ENCODE measurements around the gene NUP107.

The NUP107 gene

GRCh38 chr12:68739891-68740290 is 53.1 kb downstream of the NUP107 start:
- DNase-seq, result no peak

DNA sequence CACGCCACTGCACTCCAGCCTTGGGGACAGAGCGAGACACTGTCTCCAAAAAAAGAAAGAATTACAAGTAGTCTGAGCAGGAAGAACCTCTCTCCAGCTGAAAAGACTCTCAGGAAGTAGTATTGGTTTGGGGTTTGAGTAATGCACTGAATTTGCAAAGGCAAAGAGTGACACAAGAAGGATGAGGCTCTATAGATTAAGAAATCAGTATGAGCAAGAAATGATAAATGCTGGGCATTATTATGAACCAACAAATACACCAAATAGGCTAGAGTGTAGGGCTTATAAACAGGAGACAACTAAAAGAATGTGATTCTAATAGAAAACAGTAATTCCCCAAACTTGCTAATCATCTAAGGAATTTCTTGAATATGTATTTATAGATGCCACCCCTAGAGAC is 56.6 kb downstream of the NUP107 start:
- DNase-seq, result no peak

- DNase-seq, result no peak
These were observed 58.7 kb downstream of the NUP107 start for GRCh38 chr12:68745376-68745903.

DNA sequence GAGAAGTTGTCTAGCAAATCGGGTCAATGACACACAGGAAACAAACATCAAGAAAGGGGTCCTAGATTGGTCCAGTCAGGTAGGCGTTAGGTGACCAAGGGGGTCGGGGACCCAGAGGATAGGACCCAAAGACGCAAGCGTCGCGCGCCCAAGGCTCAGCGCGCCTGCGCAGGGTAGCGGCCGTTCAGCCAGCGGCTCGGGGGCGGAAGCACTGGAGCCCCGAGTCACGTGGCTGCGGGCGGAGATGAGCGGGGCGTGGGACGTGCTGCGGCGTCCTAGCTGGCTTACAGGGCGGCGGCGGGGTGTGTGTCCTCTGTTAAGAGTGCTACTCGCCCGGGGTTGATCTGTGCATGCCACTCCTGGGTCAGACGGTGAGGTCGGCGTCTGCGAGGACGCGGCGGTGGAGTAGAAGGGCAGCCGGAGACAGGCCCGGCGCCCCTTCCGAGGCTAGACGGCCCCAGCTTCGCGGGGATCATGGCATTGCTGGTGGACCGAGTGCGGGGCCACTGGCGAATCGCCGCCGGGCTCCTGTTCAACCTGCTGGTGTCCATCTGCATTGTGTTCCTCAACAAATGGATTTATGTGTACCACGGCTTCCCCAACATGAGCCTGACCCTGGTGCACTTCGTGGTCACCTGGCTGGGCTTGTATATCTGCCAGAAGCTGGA is 59.3 kb downstream of the NUP107 start, which contains the start of gene SLC35E3:
Gene SLC35E3 (plus strand): TSS at position 273 of the 668 bp plus-strand sequence. CDS start 202 bp downstream, at position 475.
- DNase-seq, result peak; percentile 52 to 95 (median 86)

DNA sequence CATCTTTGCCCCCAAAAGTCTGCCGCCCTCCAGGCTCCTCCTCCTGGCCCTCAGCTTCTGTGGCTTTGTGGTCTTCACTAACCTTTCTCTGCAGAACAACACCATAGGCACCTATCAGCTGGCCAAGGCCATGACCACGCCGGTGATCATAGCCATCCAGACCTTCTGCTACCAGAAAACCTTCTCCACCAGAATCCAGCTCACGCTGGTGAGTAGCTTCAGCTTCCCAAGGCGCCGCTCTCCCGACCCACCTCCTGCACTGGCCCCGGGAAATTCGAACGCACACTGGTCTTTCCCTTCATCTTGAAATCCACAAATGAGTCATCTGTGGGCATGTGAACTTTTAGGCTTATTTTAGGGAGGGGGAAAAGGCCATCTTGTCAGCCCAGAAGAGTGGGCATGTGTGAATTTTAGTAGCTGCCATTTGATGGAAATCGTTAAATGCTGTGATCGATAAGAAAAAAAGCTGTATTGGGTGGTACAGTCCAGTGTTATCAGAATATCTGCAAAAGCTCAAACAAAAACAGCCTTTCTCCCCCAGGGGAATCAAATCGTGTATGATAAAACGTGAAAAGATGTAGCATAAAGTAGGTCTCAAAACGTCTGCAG is 59.9 kb downstream of the NUP107 start:
- peak in 42 of 56 donors; percentile 15 to 73 (median 44) for DNase-seq

DNA sequence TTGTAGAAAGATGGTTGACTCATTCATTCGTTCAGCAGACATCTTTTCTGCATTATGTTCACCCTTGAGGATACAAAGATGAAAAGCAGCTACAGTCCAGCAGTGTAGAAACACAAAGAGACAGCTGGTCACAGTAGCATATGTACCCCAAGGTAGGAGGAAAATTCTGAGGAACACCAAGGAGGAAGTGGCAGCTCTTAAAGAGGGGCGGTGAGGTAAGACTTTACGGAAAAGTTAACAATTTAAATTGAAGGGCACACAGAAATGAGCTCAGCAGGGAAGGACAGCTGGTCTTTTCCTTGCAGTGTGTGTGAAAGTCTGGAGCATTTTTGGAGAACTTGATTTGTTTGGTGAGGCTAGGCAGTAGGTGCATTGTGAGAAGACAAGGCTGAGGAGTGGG is 62.7 kb downstream of the NUP107 start:
- no peak for DNase-seq

GRCh38 chr12:68749861-68750260 is 63.1 kb downstream of the NUP107 start:
- no peak for DNase-seq

GRCh38 chr12:68750506-68750905 is 63.7 kb downstream of the NUP107 start:
- DNase-seq, result peak in 11 of 56 donors; percentile 2 to 13 (median 8)

DNA sequence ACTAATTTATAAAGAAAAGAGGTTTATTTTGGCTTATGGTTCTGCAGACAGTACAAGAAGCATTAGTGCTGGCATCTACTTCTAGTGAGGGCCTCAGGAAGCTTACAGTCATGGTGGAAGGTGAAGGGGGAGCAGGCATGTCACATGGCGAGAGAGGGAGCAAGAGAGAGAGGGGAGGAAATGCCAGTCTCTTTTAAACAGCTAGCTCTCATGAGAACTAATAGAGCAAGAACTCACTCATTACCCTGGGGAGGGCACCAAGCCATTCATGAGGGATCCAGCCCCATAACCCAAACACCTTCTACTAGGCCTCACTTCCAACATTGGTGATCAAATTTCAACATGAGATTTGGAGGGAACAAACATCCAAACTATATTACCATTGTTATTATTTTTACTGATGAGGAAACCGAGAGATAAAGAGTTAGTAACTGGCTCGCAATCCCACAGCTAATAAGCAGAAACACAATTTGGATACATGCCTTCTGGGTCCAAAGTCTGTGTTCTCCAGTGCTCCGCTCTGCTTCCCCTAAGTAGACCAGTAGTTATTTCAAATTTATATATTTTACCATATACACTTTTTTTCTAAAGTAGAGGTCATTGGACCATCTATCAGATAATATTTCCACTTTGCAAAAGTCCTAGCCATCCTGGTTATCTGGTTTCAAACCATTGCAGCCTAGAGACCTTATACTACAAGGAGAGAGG is 68.9 kb downstream of the NUP107 start:
- DNase-seq, result no peak

DNA sequence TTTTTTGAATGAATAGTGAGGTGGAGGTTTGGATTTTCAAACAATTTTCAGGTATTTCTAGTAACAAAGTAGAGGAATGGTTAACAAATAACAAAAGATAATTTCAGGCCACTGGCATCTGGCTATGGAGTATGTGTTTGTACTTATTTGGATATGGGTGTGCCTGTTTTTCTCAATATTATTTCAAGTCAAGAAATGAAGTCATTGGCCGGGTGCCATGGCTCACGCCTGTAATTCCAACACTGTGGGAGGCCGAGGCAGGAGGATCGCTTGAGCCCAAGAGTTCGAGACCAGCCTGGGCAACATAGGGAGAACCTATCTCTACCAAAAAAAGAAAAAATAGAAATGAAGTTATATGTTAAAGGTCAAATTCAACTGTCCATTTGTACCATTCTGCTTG is 73.1 kb downstream of the NUP107 start:
- no peak for DNase-seq

DNA sequence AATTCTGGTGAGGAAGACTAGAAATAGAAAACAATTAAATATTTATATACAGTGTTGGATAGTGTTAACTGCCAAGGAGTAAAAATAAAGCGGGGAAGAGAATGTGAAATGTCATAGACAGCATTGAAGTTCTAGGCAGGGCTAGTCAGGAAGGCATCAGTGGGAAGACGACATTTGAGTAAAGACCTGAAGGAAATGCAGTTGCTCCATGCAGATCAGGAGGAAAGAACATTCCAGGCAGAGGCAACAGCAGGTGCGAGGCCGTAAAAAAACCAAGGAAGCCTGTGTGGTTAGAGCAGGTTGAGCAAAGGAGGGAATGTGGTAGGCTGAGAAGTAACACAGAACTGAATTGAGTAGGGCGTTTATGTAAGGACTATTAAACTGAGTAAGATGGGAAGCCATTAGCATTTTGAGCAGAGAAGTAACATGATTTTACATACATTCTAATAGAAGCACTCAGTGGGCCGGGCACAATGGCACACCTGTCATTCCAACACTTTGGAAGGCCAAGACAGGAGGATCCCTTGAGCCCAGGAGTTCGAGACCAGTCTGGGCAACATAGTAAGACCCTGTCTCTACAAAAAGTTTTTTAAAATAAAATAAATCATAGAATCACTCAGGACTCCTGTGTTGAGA is 74.1 kb downstream of the NUP107 start:
- DNase-seq, result no peak

GRCh38 chr12:68761442-68761812 is 74.6 kb downstream of the NUP107 start:
- DNase-seq, result no peak

GRCh38 chr12:68761901-68762630 is 75.3 kb downstream of the NUP107 start:
- no peak for DNase-seq

DNA sequence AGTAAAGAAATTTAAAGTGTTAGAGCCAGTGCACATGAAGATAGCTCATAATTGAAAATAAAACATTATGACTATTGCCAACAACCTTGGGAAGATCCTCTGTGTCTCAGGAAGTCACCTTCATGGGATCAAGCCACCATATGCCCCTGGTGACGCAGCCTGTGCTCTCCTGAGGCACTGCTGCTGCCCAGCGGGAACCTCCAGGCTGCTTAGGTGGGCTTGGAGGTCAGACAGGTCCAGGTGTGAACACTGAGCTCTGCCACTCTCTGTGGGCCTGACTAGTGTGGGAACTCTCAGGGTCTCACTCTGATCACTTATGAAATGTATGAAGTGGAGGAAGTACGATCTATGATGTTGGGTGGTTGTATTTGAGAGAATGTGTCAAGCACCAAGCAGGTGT is 75.9 kb downstream of the NUP107 start:
- DNase-seq, result no peak

- no peak for DNase-seq
These were observed 78.9 kb downstream of the NUP107 start for GRCh38 chr12:68765696-68766095.

DNA sequence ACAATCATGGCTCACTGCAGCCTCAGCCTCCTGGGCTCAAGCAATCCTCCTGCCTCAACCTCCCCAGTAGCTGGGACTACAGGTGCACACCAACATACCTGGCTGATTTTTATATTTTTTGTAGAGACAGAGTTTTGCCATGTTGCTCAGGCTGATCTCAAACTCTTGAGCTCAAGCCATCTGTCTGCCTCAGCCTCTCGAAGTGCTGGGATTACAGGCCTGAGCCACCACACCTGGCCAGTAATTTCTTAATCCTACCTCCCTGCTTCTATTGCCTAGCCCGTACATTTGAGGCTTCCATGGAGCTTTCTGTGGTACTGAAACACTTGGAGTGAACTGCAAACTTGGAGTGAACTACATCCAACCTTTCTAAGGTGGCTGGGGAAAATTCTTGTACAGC is 79.9 kb downstream of the NUP107 start:
- DNase-seq, result no peak

DNA sequence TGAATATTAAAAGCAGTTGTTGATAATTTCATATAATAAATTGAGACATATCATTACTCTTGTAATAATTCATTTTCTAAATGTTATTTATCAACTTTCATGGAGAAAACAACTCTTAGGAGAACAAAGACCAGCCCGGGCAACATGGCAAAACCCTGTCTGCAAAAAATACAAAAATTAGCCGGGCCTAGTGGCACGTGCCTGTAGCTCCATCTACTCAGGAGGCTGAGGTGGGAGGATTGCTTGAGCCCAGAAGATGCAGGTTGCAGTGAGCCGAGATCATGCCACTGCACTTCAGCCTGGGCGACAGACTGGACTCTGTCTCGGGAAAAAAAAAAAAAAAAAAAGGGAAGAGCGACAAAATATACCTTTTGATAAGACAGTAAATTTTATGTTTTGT is 80.4 kb downstream of the NUP107 start:
- DNase-seq, result no peak

GRCh38 chr12:68768431-68768939 is 81.7 kb downstream of the NUP107 start:
- no peak for DNase-seq

- DNase-seq, result no peak
These were observed 83.2 kb downstream of the NUP107 start for GRCh38 chr12:68769941-68770340.

DNA sequence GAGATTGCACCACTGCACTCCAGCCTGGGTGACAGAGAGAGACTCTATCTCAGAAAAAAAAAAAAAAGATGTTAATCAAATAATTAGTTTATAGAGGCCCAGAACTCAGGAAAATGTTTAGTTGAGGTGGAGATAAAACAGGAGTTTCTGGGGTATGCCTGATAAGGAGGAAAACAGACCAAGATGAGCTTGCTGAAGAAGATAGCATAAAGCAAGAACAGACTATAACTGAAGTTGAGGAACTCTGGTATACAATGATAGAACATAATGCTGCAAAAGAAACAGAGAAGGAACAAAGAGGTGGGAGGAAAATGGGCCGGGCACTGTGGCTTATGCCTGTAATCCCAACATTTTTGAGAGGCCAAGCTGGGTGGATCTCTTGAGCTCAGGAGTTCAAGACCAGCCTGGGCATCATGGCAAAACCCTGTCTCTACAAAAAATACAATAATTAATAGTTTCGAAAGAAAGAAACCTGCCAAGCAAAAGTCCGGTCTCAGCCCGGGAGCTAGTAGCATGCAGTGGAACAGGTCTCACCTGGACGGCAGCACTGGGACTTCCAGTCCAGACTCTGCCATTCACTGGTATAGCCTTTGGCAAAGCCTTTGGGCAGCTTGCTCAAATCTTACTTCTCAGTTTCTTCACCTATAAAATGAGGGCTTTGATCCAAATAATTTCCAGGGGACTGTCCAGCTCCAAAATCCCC is 84.6 kb downstream of the NUP107 start:
- DNase-seq, result no peak

All from amygdala (tissue), 56 donors.